Activated CD8-positive, alpha-beta memory T cell treated with anti-CD3 and anti-CD28 coated beads, Interleukin-2, amount 50 U/mL, for 1 hour (primary cell): ENCODE results near the gene PRKAR1B.
"Not testable (repeated sequence)": the region's sequence is repeated elsewhere in the genome, so short reads cannot be mapped to it uniquely, and the experiment has no call there.

ENCODE experiments used
- DNase-seq: peaks from one replicate; pipeline ENCODE4 v3.0.0-alpha.2; 2020; ENCODE audit errors: extremely low read depth

Gene PRKAR1B

GRCh38 chr7:668139-668931 is 58.7 kb downstream of the PRKAR1B start:
- no peak for DNase-seq

DNA sequence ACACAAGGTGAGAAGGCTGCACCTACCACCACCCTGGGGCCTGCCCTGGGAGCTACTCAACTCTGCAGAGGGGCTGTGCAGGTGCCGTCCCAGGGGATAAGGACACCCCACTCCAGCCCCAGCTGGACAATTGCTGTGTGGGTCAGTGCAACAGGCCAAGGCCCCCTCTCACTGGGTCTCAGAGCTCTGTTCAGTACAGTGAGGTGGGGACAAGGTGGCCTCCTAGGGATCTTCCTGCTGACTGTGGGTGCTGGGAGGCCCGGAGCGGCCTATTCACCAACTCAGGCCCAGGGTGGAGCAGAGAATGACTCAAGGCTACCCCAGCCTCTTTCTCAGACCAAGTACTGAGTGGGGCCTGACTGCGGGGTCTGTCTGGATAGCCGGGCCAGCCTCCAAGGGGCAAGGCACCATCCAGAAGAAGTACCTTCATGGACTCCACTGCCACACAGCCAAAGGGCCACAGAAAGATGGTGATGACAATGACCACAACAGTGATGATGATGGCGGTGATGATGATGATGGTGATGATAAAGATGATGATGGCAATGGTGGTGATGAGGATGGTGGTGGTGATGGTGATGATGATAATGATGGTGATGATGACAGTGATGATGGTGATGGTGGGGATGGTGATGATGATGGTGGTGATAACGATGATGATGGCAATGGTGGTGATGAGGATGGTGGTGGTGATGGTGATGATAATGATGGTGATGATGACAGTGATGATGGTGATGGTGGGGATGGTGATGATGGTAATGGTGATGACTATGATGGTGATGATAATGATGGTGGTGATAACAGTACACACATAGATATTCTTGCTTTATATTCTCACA is 60.4 kb downstream of the PRKAR1B start:
- DNase-seq: no peak

DNA sequence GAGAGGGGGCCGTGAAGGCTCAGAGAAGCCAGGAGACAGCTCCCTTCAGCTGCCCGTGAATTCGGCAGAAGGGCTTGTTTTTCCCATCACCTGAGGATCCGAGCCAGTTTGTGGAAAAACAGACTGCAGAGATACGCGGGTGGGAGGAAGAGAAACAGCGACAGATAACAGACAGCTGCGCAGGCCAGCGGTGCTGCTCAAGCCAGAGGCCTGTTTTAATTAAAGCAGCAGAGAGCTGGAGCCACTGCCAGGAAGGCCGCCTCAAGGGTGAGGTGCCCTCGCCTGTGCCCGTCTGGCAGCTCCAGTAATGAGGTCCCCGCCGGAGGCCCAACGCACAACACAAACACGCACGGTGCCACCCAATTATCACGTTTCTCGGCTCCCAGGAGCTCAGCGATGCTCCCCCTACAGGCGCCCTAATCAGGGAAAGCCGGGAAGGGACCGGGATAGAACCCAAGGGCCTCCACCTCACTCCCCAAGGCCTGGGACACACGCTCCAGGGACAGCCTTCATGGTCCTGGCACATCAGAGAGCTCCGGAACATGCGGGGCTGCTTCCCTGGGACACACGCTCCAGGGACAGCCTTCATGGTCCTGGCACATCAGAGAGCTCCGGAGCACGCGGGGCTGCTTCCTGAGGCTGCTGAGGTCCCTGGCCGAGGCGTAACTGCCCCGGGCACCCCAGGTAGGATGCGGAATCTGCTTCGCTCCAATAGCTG is 61.2 kb downstream of the PRKAR1B start:
- DNase-seq: no peak

GRCh38 chr7:664997-665735 is 61.9 kb downstream of the PRKAR1B start:
- no peak for DNase-seq

GRCh38 chr7:664402-664775 is 62.7 kb downstream of the PRKAR1B start:
- no peak for DNase-seq

DNA sequence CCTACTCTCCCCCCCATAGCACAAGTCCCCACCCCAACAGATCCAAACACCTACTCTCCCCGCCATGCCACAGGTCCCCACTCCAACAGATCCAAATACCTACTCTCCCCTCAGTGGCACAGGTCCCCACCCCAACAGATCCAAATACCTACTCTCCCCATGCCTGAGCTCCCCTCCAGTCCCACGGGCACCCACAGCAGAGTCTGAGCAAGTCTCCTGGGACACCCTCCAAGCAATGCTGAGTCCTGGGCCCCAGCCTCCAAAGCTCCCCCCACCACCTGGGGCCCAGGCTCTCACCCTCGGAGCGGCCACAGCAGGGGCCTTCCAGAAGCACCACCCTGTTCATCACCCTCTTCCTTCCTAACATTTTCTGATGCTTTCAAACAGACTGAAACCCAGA is 64.5 kb downstream of the PRKAR1B start:
- no peak for DNase-seq

DNA sequence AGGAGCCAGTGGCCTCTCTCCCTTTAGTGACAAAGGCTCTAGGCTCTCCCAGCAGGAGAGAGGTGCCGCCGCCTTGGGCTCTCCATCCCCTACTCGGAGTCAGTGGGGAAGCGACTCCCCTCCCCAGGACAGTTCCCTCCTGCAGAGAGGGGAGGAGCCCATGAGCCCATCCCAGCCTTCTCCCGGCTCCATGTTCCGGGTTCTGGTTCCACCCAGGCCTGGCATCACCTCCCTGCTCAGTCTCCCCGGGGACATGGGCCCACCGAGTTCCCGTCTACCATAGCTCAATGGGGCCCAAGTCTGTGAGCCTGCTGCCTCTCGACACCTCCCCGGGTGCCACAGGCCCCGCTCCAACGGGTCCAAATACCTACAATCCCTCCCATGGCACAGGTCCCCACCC is 67.1 kb downstream of the PRKAR1B start:
- DNase-seq: no peak

- DNase-seq: no peak
These were observed 67.7 kb downstream of the PRKAR1B start for GRCh38 chr7:659306-659847.

DNA sequence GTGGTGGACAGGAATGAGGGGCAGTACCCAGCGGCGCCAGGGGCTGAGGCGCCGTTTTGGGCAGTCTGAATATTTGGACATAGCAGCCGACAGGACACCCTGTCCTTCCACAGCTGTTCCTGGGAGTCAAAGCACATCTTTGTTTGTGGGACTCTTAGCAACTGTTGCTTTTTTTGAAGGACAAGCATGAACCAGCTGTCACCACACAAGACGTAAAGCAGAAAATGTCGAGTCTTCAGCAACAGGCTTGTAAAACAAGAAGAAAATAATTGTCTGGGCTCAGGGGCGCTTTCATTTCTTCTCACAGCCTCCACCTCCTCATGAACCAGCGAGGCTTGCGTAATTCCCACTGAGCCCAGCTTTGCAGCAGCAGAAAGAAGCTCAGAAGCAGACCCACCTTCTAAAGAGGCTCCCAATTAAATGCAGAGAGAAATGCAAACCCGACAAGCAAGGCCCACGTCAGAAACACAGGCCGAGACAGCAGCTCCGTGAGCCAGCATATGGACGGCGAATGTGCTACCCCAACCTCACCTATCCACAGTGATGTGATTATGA is 69.4 kb downstream of the PRKAR1B start:
- DNase-seq: no peak

- DNase-seq: not testable (repeated sequence)
These were observed 70.1 kb downstream of the PRKAR1B start for GRCh38 chr7:657010-657409.

DNA sequence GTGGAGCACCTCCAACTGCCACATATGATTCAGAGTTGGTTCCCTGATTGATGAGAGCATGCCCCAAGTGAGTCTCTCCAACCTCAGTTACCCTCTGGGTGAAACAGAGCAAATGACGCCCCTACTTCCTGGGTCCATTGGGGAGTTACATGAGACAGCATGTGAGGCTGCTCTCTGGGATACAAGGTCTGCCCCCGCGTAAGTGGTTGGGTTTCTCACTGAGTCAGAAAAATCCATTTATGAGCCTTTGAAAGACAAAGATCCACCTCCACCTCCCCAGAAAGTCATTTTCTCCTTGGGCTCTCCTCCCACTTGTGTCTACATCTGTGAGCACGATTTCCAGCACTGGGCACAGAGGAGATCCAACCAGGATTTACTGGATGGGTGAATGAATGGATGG is 71.3 kb downstream of the PRKAR1B start:
- no peak for DNase-seq

DNA sequence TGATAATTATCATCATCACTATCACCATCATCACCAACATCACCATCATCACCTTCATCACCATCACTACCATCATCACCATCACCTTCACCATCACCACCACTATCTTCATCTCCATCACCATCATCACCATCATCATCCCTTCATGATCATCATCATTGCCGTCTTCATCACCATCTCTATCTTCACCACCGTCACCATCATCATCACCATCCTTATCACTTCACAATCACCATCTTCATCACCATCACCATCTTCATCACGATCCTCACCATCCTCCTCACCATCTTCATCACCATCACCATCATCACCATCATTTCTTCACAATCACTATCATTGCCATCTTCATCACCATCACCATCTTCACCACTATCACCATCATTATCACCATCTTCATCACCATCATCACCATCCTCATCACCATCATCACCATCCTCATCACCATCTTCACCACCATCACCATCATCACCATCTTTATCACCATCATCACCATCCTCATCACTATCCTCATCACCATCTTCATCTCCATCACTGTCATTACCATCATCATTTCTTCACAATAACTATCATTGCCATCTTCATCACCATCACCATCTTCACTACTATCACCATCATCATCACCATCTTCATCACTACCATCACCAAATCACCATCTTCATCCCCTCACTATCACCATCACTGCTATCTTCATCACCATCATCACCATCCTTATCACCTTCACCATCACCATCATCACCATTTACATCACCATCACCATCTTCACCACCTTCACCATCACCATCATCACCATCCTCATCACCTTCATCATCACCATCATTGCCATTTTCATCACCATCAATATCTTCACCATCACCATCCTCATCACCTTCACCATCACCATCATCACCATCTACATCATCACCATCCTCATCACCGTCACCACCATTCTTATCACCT is 73.0 kb downstream of the PRKAR1B start:
- no peak for DNase-seq

- DNase-seq: no peak
These were observed 74.2 kb downstream of the PRKAR1B start for GRCh38 chr7:652881-653280.

- DNase-seq: not testable (repeated sequence)
These were observed 74.9 kb downstream of the PRKAR1B start for GRCh38 chr7:652167-652566.

- no peak for DNase-seq
These were observed 75.9 kb downstream of the PRKAR1B start for GRCh38 chr7:651032-651728.

- no peak for DNase-seq
These were observed 76.6 kb downstream of the PRKAR1B start for GRCh38 chr7:650339-651031.

DNA sequence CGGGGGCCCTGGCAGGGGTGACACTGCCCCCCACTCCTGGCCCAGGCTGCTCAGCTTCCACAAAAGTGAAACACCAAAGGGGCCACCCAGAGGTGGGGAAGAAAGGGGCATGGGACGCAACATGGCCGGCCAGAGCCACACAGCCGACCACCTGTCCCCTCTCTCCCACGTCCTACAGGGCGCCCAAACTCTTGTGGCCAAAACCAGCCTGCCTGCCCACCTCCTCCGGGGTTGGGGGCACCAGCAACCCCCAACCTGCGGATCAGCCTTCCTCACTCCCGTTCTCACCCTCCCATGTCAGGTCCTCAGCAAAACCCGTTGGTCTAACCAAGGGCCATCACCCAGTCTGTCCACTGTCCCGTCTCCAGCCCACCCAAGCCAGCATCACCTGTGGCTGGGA is 80.1 kb downstream of the PRKAR1B start:
- DNase-seq: no peak

DNA sequence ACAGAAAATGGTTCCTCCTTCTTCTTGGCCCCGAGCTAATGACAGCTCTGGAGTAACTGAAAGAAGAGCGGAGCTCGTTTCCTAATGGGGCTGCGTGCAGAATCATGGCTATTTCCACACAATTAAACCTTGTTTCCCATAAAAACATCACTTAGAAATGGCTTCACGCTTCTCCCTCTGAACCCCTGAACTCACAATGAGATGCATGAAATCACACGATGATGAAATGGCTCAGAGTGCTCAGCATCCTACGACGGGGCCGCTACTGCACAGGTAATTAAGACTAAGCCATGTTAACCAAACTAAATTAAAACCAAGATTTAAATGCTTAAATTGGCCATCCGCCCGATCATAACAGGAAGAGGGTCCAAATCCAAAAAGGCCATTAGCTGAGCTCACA is 80.6 kb downstream of the PRKAR1B start:
- DNase-seq: no peak

DNA sequence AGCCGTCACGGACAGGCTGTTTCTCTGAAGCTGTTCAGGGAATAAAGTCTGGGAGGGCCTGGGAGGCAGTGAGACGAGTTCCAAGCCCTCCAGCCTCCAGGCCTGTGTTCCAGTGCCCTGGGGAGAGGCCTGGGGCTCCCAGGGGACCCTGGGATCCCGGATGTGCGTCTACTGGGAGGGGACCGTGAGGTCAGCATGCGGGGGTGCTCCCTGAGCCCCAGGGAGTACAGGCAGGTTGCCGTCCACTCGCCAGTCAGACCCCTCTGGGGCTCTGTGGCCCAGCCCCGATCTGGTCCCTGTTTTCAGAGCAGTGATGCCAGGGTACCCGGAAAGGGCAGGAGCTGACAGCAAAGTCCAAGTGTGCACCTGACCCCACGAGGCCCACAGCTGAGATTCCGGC is 81.5 kb downstream of the PRKAR1B start:
- DNase-seq: no peak
